HFFc6 (cell line): ENCODE data around the gene TEAD4. TPM values are rescaled to one million over a fixed set of nuclear protein-coding genes. Genes with fewer than 3 reads are reported as not detected.

Source experiments
- DNase-seq: peaks from one replicate; pipeline ENCODE4 v3.0.0-alpha.2; 2018
- H3K27ac Mint-ChIP-seq: 2 replicates; pipeline ENCODE4 v1.8.0; 2020; ENCODE audit warnings: mild to moderate bottlenecking, mixed read lengths
- H3K27me3 Mint-ChIP-seq: 2 replicates; pipeline ENCODE4 v1.8.0; 2021; ENCODE audit warnings: mild to moderate bottlenecking, moderate library complexity, mixed read lengths; ENCODE audit not compliant: insufficient read depth
- H3K36me3 Mint-ChIP-seq: 2 replicates; pipeline ENCODE4 v1.8.0; 2021; ENCODE audit warnings: low read depth, mixed read lengths
- H3K4me1 Mint-ChIP-seq: 2 replicates; pipeline ENCODE4 v1.8.0; 2020; ENCODE audit warnings: low read depth, mixed read lengths
- H3K4me3 Mint-ChIP-seq: 2 replicates; pipeline ENCODE4 v1.8.0; 2020; ENCODE audit warnings: mild to moderate bottlenecking, moderate library complexity, mixed read lengths
- H3K9me3 Mint-ChIP-seq: 2 replicates; pipeline ENCODE4 v1.8.0; 2020; ENCODE audit warnings: mild to moderate bottlenecking, mixed read lengths
- CTCF ChIP-seq: fragments of 200-600 bp; sonication (generic); IDR thresholded peaks from 2 replicates; pipeline ENCODE4 v1.5.0; 2021; ENCODE audit warnings: antibody characterized with exemption, mild to moderate bottlenecking
- total RNA-seq, 6 experiments: library from RNA; stranded (reverse); fragmentation: NEBNext Ultra II Directional; extraction: Animal tissue kit (Norgen Biotek cat#: 25700); gene quantifications; 2 replicates in 1 of 6; 3 replicates in 5 of 6; pipeline ENCODE4 v1.2.3, GENCODE V29; 2021

The TEAD4 gene
- total RNA-seq, 6 experiments from 2014 or later = 22.2 to 26.2 (median 24.7) TPM

GRCh38 chr12:3043406-3043805 lies 84.2 kb downstream of the TEAD4 start:
- Mint-ChIP-seq H3K4me3 (no peak overlapping the region), H3K4me1 (peaks cover 8% of the 10 kb centered on the region; the same call in 1 of the 2 replicates), H3K27me3 (peaks cover 6% of the 10 kb centered on the region), H3K27ac (no peak overlapping the region), H3K36me3 (peaks cover 7% of the 10 kb centered on the region; the same call in 1 of the 2 replicates), H3K9me3 (no peaks in the 10 kb centered on the region)
- no peak for TF ChIP-seq CTCF
- no peak for DNase-seq

- Mint-ChIP-seq H3K4me3 (no peak overlapping the region), H3K4me1 (peaks cover 8% of the 10 kb centered on the region; the same call in 1 of the 2 replicates), H3K36me3 (peaks cover 7% of the 10 kb centered on the region; the same call in 1 of the 2 replicates), H3K9me3 (no peaks in the 10 kb centered on the region), H3K27ac (no peak overlapping the region), H3K27me3 (peaks cover 6% of the 10 kb centered on the region)
- no peak for DNase-seq
- no peak for TF ChIP-seq CTCF
Observed at GRCh38 chr12:3044141-3044630, 85.0 kb downstream of the TEAD4 start.

- H3K9me3 Mint-ChIP-seq = no peaks in the 10 kb centered on the region
- no peak for TF ChIP-seq CTCF
- H3K27me3 Mint-ChIP-seq = peaks cover 8% of the 10 kb centered on the region
- H3K4me1 Mint-ChIP-seq = peaks cover 8% of the 10 kb centered on the region; the same call in 1 of the 2 replicates
- H3K27ac Mint-ChIP-seq = no peak overlapping the region
- H3K36me3 Mint-ChIP-seq = peaks cover 7% of the 10 kb centered on the region; the same call in 1 of the 2 replicates
- DNase-seq = no peak
- no peak overlapping the region for H3K4me3 Mint-ChIP-seq
Observed at GRCh38 chr12:3045494-3045893, 86.3 kb downstream of the TEAD4 start.

DNA sequence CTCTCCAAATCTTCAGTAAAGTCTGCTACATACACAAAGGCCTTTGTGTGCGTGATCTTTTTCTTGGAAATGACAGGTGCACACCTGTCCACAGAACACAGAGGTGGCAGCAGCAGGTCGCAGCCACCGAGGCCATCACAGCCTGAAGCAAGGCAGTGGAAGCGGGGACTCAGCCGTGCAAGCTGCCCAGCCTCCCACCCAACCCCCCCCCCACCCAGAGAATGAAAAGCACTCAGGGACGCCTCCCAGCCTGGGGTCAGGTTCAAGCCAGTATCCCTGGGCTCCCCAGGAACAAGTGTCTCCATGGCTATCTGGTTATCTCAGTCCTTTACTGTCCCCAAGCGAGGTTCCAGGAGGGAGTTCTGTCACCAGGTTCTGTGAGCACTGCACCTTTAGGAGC lies 86.8 kb downstream of the TEAD4 start:
- Mint-ChIP-seq H3K4me3 (no peak overlapping the region), H3K27me3 (peaks cover 8% of the 10 kb centered on the region), H3K4me1 (peaks cover 8% of the 10 kb centered on the region; the same call in 1 of the 2 replicates), H3K36me3 (peaks cover 7% of the 10 kb centered on the region; the same call in 1 of the 2 replicates), H3K9me3 (no peaks in the 10 kb centered on the region), H3K27ac (no peak overlapping the region)
- no peak for DNase-seq
- no peak for TF ChIP-seq CTCF

DNA sequence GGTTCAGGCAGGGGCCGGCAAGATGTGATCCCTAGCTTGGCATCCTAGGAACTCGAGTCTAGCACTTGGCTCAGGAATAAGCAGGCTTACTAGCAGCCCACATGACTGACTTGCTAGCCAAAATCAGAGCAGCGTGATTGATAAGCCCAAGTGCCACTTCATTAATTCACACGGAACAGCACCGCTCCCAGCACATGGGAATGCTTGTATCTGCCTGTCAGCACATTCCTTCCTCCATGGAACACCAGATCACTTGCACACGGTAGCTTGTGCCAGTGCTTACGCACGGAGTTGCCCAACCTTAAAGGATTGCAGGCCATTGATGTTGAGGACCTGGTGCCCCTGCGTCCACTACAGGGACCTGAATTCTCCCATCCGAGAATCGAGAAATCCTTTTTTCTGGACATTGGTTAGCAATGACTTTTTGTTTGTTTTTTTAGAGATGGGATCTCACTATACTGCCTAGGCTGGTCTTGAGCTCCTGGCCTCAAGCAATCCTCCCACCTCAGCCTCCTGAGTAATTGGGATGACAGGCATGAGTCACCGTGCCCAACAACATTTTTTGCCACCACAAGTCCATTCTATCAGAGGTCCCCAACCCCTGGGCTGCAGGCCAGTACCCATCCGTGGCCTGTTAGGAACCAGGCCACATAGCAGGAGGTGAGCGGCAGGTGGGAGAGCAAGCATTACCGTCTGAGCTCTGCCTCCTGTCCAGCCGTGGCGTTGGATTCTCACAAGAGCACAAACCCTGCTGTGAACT lies 87.4 kb downstream of the TEAD4 start:
- no peak for TF ChIP-seq CTCF
- Mint-ChIP-seq H3K27me3 (peaks cover 6% of the 10 kb centered on the region), H3K9me3 (no peaks in the 10 kb centered on the region), H3K36me3 (peaks cover 4% of the 10 kb centered on the region; the same call in 1 of the 2 replicates), H3K27ac (no peak overlapping the region), H3K4me3 (no peak overlapping the region), H3K4me1 (peaks cover 8% of the 10 kb centered on the region; the same call in 1 of the 2 replicates)
- no peak for DNase-seq
